ENCODE measurements around the gene SPAG6. TPM values are rescaled to one million over a fixed set of nuclear protein-coding genes. Genes with fewer than 3 reads are reported as not detected.
A peak's percentile ranks its signal among the peaks of the same experiment; 100 is the strongest.

SPAG6 gene
- total and polyA plus RNA-seq, 9 of the 15 experiments (the other 6 are each of a cell fraction or from before 2014, with no cell fraction given) = 3.5 to 23.1 (median 11.8) TPM

- no peak for TF ChIP-seq ZNF239 (CRISPR knock-in tag; IDR thresholded peaks at IDR 0.05)
- TF ChIP-seq POLR2A (conservative IDR thresholded peaks at IDR 0.05) = peak; percentile 53
- TF ChIP-seq CEBPB (tag; IDR thresholded peaks at IDR 0.05) = no peak
- no peak for TF ChIP-seq GATAD2B (IDR thresholded peaks at IDR 0.05; ENCODE audit: borderline replicate concordance)
- no peak for TF ChIP-seq ZNF695 (CRISPR knock-in tag; IDR thresholded peaks at IDR 0.05)
- peak; percentile 9 for TF ChIP-seq DACH1 (IDR thresholded peaks at IDR 0.05; ENCODE audit: partially characterized antibody)
- TF ChIP-seq FOXK2 (conservative IDR thresholded peaks at IDR 0.05 in 1 of 2, IDR thresholded peaks at IDR 0.05 in 1 of 2; ENCODE audit: low read depth in 2 of 2) = peak; percentile 63 to 69
- no peak for TF ChIP-seq SIN3A (IDR thresholded peaks at IDR 0.05; ENCODE audit: borderline replicate concordance in 2 of 2, control insufficient read depth in 1 of 2, low read depth in 2 of 2, low read length in 2 of 2)
- no peak for TF ChIP-seq TAF1 (IDR thresholded peaks at IDR 0.05; ENCODE audit: control insufficient read depth, extremely low read depth, insufficient read depth, low read length, severe bottlenecking)
- no peak for TF ChIP-seq ATF3 (IDR thresholded peaks at IDR 0.05)
- 0 out of 2 replicates have a peak, but pooled peaks have one; percentile 37 for TF ChIP-seq ATF3 (CRISPR knock-in tag; conservative IDR thresholded peaks at IDR 0.05)
- no peak for TF ChIP-seq NFE2 (IDR thresholded peaks at IDR 0.05; ENCODE audit: low read depth)
- TF ChIP-seq SRF (CRISPR knock-in tag; IDR thresholded peaks at IDR 0.05) = peak in 1 of 2 experiments; percentile 34; a peak in 1 of 4 replicates
- no peak for TF ChIP-seq HDGF (IDR thresholded peaks at IDR 0.05)
- no peak for TF ChIP-seq TRIM24 (IDR thresholded peaks at IDR 0.05)
- TF ChIP-seq HCFC1 (IDR thresholded peaks at IDR 0.05; ENCODE audit: low read depth, low read length) = no peak
- no peak for TF ChIP-seq CLOCK (CRISPR knock-in tag; IDR thresholded peaks at IDR 0.05; ENCODE audit: borderline replicate concordance)
- TF ChIP-seq NKRF (IDR thresholded peaks at IDR 0.05; ENCODE audit: borderline replicate concordance) = peak; percentile 81
- TF ChIP-seq OTX1 (CRISPR knock-in tag; IDR thresholded peaks at IDR 0.05) = peak; percentile 73; the same call in 1 of the 2 replicates
Observed at GRCh38 chr10:22315455-22316285, 29.6 kb upstream of the SPAG6 start (continued).
